ENCODE results near the gene ZNF234. TPM values are rescaled to one million over a fixed set of nuclear protein-coding genes. Genes with fewer than 3 reads are reported as not detected.

ZNF234 gene
- total and polyA plus RNA-seq, 2 of the 8 experiments (the other 6 are each of a cell fraction or from before 2014, with no cell fraction given), result 1.9 to 12.3 TPM

GRCh38 chr19:44113138-44113783, 28.1 kb upstream of the ZNF234 start, which contains the start of gene ZNF225 (continued):
- TF ChIP-seq PHF8 (conservative IDR thresholded peaks at IDR 0.05; ENCODE audit: low read depth, low read length) (0 out of 2 replicates have a peak, but pooled peaks have one; percentile 13), KDM1A (IDR thresholded peaks at IDR 0.05; ENCODE audit: borderline replicate concordance, low read length) (no peak), RFX5 (IDR thresholded peaks at IDR 0.05; ENCODE audit: borderline replicate concordance, low read depth, low read length) (no peak), FOSL1 (IDR thresholded peaks at IDR 0.05; ENCODE audit: insufficient read depth, low read depth, low read length) (no peak), MAFK (IDR thresholded peaks at IDR 0.05; ENCODE audit: low read depth, low read length) (no peak), TAF7 (optimal IDR thresholded peaks at IDR 0.05; ENCODE audit: borderline replicate concordance, low read depth, low read length) (no peak), SIRT6 (IDR thresholded peaks at IDR 0.05; ENCODE audit: low read length) (no peak), CEBPB (IDR thresholded peaks at IDR 0.05; ENCODE audit: low read depth, low read length) (no peak), EGR1 (IDR thresholded peaks at IDR 0.05; ENCODE audit: borderline replicate concordance, low read depth, low read length) (no peak), E2F6 (IDR thresholded peaks at IDR 0.05) (no peak), BCL11A (IDR thresholded peaks at IDR 0.05; ENCODE audit: low read depth in 2 of 2, low read length in 2 of 2) (no peak), JUND (IDR thresholded peaks at IDR 0.05; ENCODE audit: low read length) (no peak), YY1 (IDR thresholded peaks at IDR 0.05; ENCODE audit: low read depth, low read length) (peak; percentile 69; the same call in 1 of the 2 replicates), RNF2 (IDR thresholded peaks at IDR 0.05; ENCODE audit: borderline replicate concordance, low read depth, low read length, missing control alignments, poor library complexity, severe bottlenecking) (no peak), MAX (IDR thresholded peaks at IDR 0.05) (no peak), RXRA (IDR thresholded peaks at IDR 0.05; ENCODE audit: insufficient read depth, low read depth, low read length) (no peak), POU5F1 (IDR thresholded peaks at IDR 0.05; ENCODE audit: low read depth, low read length) (no peak), TAF1 (IDR thresholded peaks at IDR 0.05; ENCODE audit: low read depth, low read length) (peak; percentile 93), SAP30 (IDR thresholded peaks at IDR 0.05; ENCODE audit: insufficient read depth, insufficient replicate concordance, low read length) (no peak), ASH2L (IDR thresholded peaks at IDR 0.05; ENCODE audit: low read length) (peak; percentile 41), TCF12 (IDR thresholded peaks at IDR 0.05; ENCODE audit: low read depth, low read length) (0 out of 2 replicates have a peak, but pooled peaks have one; percentile 40), POLR2A (IDR thresholded peaks at IDR 0.05; ENCODE audit: control extremely low read depth in 1 of 2, low read depth in 2 of 2, low read length in 2 of 2) (peak; percentile 92 to 96)
- TF ChIP-seq, protein P1, sequence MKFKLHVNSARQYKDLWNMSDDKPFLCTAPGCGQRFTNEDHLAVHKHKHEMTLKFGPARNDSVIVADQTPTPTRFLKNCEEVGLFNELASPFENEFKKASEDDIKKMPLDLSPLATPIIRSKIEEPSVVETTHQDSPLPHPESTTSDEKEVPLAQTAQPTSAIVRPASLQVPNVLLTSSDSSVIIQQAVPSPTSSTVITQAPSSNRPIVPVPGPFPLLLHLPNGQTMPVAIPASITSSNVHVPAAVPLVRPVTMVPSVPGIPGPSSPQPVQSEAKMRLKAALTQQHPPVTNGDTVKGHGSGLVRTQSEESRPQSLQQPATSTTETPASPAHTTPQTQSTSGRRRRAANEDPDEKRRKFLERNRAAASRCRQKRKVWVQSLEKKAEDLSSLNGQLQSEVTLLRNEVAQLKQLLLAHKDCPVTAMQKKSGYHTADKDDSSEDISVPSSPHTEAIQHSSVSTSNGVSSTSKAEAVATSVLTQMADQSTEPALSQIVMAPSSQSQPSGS (IDR thresholded peaks at IDR 0.05; ENCODE audit: low read length), result no peak
